ENCODE results near the gene ABCB10. TPM values are rescaled to one million over a fixed set of nuclear protein-coding genes. Genes with fewer than 3 reads are reported as not detected.

The ABCB10 gene
- total and polyA plus RNA-seq, 2 experiments from 2014 or later = 7.6 to 25.2 TPM

DNA sequence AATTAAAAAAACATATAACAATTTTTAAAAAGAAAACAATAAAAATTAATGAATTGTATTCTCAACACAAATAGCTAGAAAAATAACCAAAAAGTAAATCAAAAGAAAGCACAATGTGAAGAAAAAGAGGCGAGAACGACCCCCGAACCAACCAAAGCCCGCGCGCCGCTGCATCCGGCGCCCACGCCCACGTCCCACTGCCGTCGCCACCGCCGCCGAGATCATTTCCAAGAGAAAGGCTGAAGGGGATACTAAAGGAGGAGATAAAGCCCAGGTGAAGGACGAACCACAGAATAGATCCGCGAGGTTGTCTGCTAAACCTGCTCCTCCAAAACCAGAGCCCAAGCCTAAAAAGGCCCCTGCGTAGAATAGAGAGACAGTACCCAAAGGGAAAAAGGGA, 11.8 kb upstream of the ABCB10 start:
- Histone ChIP-seq H3K9me2 (ENCODE audit: insufficient read depth) (no peaks in the 10 kb centered on the region), H3K4me3 (no peak overlapping the region), H3F3A (ENCODE audit: insufficient read depth) (no peaks in the 10 kb centered on the region), H3K9me3 (ENCODE audit: low read depth) (no peaks in the 10 kb centered on the region), H3K27ac (no peak overlapping the region), H3K4me2 (ENCODE audit: unreplicated experiment) (no peak overlapping the region), H2AFZ (no peak overlapping the region), H3K9ac (no peak overlapping the region), H4K20me1 (ENCODE audit: insufficient read depth) (no peaks in the 10 kb centered on the region), H3K4me1 (ENCODE audit: insufficient read depth) (no peaks in the 10 kb centered on the region), H3K79me2 (ENCODE audit: insufficient read depth) (no peaks in the 10 kb centered on the region), H3K36me3 (ENCODE audit: low read depth) (no peaks in the 10 kb centered on the region), H3K27me3 (replicated peaks; ENCODE audit: insufficient read depth) (peaks cover 3% of the 10 kb centered on the region; the same call in 1 of the 2 replicates)
- TF ChIP-seq EZH2 (IDR thresholded peaks at IDR 0.05; ENCODE audit: insufficient read depth, poor library complexity, severe bottlenecking) (no peak), EZH2phosphoT487 (IDR thresholded peaks at IDR 0.05; ENCODE audit: insufficient read depth, low read depth) (no peak)
- in situ Hi-C loops (cut with MboI) = no loop called here
- DNase-seq = no peak
- WGBS, 2 experiments (ENCODE audit: low coverage in 1 of 2, low lambda C conversion rate in 2 of 2, missing lambda C conversion rate in 2 of 2) = 71 to 81% methylated on average over 20 of the region's 20 CpGs

DNA sequence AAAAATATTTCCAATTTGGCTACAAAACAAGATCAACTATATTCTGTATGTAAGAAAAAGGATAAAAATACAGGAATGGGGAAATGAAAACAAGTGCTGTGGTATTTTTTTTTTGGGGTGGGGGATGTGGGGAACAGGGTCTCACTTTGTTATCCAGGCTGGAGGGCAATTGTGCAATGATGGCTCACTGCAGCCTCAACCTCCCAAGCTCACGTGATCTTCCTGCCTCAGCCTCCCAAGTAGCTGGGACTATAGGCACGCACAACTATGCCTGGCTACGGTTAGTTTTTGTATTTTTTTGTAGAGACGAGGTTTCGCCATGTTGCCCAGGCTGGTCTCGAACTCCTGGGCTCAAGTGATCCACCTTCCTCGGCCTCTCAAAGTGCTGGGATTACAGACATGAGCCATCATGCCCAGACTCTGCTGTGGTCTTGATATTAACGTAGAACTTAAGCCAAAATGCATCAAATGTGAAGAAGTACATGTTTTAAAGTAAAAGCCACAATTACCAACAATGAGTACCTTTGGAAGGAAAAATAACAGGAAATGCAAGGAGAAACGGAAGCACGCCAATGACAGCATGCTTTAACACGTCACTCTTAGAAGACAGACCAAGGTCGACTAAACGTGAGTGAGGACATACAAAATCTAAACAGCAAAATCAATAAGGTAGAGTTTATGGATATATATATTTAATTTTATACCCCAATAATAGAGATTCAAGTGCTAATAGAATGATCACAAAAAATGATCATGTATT, 8.8 kb upstream of the ABCB10 start:
- H3K36me3 ChIP-seq (ENCODE audit: low read depth) = no peaks in the 10 kb centered on the region
- TF ChIP-seq EZH2 (IDR thresholded peaks at IDR 0.05; ENCODE audit: insufficient read depth, poor library complexity, severe bottlenecking) (no peak), EZH2phosphoT487 (IDR thresholded peaks at IDR 0.05; ENCODE audit: insufficient read depth, low read depth) (no peak)
- no peaks in the 10 kb centered on the region for H3F3A ChIP-seq (ENCODE audit: insufficient read depth)
- H3K27ac ChIP-seq = no peak overlapping the region
- no peak overlapping the region for H3K4me2 ChIP-seq (ENCODE audit: unreplicated experiment)
- H3K27me3 ChIP-seq (replicated peaks; ENCODE audit: insufficient read depth) = peaks cover 3% of the 10 kb centered on the region; the same call in 1 of the 2 replicates
- no peak overlapping the region for H3K4me3 ChIP-seq
- H4K20me1 ChIP-seq (ENCODE audit: insufficient read depth) = no peaks in the 10 kb centered on the region
- DNase-seq = no peak
- no peaks in the 10 kb centered on the region for H3K9me3 ChIP-seq (ENCODE audit: low read depth)
- WGBS, 2 experiments (ENCODE audit: low coverage in 1 of 2, low lambda C conversion rate in 2 of 2, missing lambda C conversion rate in 2 of 2) = 82 to 84% methylated on average over 13 of the region's 13 CpGs
- H2AFZ ChIP-seq = no peak overlapping the region
- no peaks in the 10 kb centered on the region for H3K9me2 ChIP-seq (ENCODE audit: insufficient read depth)
- no peaks in the 10 kb centered on the region for H3K79me2 ChIP-seq (ENCODE audit: insufficient read depth)
- no peak overlapping the region for H3K9ac ChIP-seq
- in situ Hi-C loops (cut with MboI) = no loop called here
- no peaks in the 10 kb centered on the region for H3K4me1 ChIP-seq (ENCODE audit: insufficient read depth)

DNA sequence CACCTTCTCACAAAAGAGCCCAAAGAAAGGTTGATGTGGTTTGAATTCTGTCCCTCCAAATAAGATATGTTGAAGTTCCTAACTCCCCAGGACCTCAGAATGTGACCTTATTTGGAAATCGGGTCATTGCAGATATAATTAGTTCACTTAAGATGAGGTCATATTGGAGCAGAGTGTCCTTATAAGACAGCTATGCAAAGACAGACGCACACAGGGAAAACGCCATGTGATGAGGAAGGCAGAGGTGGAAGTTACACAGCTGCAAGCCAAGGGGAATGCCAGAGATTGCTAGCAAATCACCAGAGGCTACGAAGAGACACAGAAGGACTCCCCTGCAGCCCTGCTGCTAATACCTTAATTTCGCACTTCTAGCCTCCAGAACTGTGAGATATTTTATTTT, 5.2 kb upstream of the ABCB10 start:
- no peaks in the 10 kb centered on the region for H3K27me3 ChIP-seq (replicated peaks; ENCODE audit: insufficient read depth)
- no peaks in the 10 kb centered on the region for H3K9me2 ChIP-seq (ENCODE audit: insufficient read depth)
- no peaks in the 10 kb centered on the region for H3K9me3 ChIP-seq (ENCODE audit: low read depth)
- TF ChIP-seq EZH2phosphoT487 (IDR thresholded peaks at IDR 0.05; ENCODE audit: insufficient read depth, low read depth) (no peak), EZH2 (IDR thresholded peaks at IDR 0.05; ENCODE audit: insufficient read depth, poor library complexity, severe bottlenecking) (no peak)
- no peaks in the 10 kb centered on the region for H4K20me1 ChIP-seq (ENCODE audit: insufficient read depth)
- peak; percentile 30 for DNase-seq
- no peaks in the 10 kb centered on the region for H3K79me2 ChIP-seq (ENCODE audit: insufficient read depth)
- no peak overlapping the region for H3K9ac ChIP-seq
- H3K4me1 ChIP-seq (ENCODE audit: insufficient read depth) = no peaks in the 10 kb centered on the region
- in situ Hi-C loops (cut with MboI) = no loop called here
- 68 to 70% methylated on average over 5 of the region's 5 CpGs for WGBS, 2 experiments (ENCODE audit: low coverage in 1 of 2, low lambda C conversion rate in 2 of 2, missing lambda C conversion rate in 2 of 2)
- H3F3A ChIP-seq (ENCODE audit: insufficient read depth) = no peaks in the 10 kb centered on the region
- H3K27ac ChIP-seq = no peak overlapping the region
- no peak overlapping the region for H3K4me2 ChIP-seq (ENCODE audit: unreplicated experiment)
- no peak overlapping the region for H3K4me3 ChIP-seq
- H2AFZ ChIP-seq = peak overlapping the region; percentile 38; the same call in 1 of the 2 replicates
- H3K36me3 ChIP-seq (ENCODE audit: low read depth) = no peaks in the 10 kb centered on the region

DNA sequence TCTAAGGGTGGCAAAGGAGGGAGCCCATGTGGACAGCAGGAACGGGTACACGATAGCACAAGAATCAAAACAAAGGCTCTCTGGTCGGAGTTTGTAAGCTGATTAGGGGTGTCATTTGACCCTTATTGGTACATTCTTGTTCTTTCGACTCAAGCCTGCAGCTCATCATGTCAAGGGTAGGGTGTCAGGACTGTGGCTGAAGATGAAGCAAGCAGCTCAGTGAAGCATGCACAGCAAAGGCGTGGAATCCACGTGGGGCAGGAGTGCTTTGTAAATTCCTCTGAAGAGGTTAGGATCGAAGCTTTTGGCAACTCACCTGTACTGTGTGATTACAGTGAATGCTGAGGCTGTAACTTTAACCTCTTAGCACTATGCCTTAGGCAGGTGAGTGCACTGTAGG, 4.7 kb upstream of the ABCB10 start:
- no peak overlapping the region for H3K27ac ChIP-seq
- no peaks in the 10 kb centered on the region for H3K79me2 ChIP-seq (ENCODE audit: insufficient read depth)
- no peak overlapping the region for H3K9ac ChIP-seq
- H3K4me3 ChIP-seq = no peak overlapping the region
- H4K20me1 ChIP-seq (ENCODE audit: insufficient read depth) = no peaks in the 10 kb centered on the region
- H3K36me3 ChIP-seq (ENCODE audit: low read depth) = no peaks in the 10 kb centered on the region
- TF ChIP-seq EZH2phosphoT487 (IDR thresholded peaks at IDR 0.05; ENCODE audit: insufficient read depth, low read depth) = no peak
- TF ChIP-seq EZH2 (IDR thresholded peaks at IDR 0.05; ENCODE audit: insufficient read depth, poor library complexity, severe bottlenecking) = no peak
- no peak overlapping the region for H3K4me2 ChIP-seq (ENCODE audit: unreplicated experiment)
- H3K4me1 ChIP-seq (ENCODE audit: insufficient read depth) = no peaks in the 10 kb centered on the region
- no peaks in the 10 kb centered on the region for H3K27me3 ChIP-seq (replicated peaks; ENCODE audit: insufficient read depth)
- no peaks in the 10 kb centered on the region for H3F3A ChIP-seq (ENCODE audit: insufficient read depth)
- no peak for DNase-seq
- H2AFZ ChIP-seq = peak overlapping the region; percentile 38; the same call in 1 of the 2 replicates
- no peaks in the 10 kb centered on the region for H3K9me3 ChIP-seq (ENCODE audit: low read depth)
- 43 to 49% methylated on average over 7 of the region's 7 CpGs for WGBS, 2 experiments (ENCODE audit: low coverage in 1 of 2, low lambda C conversion rate in 2 of 2, missing lambda C conversion rate in 2 of 2)
- in situ Hi-C loops (cut with MboI) = no loop called here
- no peaks in the 10 kb centered on the region for H3K9me2 ChIP-seq (ENCODE audit: insufficient read depth)
